Measurements from ENCODE around the gene TMEM126A.
"Not testable (repeated sequence)": the region's sequence is repeated elsewhere in the genome, so short reads cannot be mapped to it uniquely, and the experiment has no call there.

Gene TMEM126A

DNA sequence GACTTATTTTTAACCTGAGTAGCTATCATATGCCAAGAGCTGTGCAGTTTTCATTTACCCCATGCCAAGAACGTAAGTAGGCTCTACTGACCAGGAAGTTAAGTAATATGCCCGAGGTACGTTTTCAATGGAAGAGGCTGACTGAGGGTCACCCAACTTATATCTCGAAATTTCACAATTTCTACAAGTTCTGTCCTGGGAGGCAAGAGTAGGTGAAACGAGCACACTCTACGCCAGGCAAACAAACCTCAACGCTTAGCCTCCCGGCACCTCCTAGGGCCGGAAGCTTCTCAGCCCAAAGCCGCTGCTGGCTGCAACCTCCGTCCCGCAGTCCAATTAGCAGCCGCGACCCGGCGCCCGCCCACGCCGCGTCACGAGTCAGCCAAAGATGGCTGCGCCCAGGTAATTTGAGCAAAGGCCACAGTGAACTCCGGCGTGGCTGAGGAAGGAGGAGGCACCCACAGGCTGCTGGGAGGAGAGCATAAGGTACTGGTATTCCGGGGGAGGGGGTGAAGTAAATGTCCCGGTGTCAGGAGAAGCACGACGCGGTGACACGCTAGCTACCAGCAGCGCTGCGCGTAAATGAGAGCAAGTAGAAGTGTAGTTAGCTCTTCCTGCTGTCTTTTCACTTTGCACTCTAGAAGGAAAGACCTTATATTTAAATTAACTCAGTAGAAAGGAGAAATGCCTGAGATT is at the start of gene TMEM126A:
TSS of gene TMEM126A (plus strand) at position 364 of the 696 bp plus-strand sequence. CDS start 2,289 bp downstream, outside the sequence.
- Mint-ChIP-seq H3K4me3 (peak within 1 kb of the TSS; percentile 87 to 96), H3K27me3 (peaks cover 17 to 18% of the 10 kb centered on the region in 2 donors), H3K27ac (peak within 1 kb of the TSS; percentile 95), H3K4me1 (peaks cover 9 to 30% of the 10 kb centered on the region in 2 donors), H3K9me3 (no peaks in the 10 kb centered on the region), H3K36me3 (peaks cover 0 to 14% of the 10 kb centered on the region in 2 donors)
- ATAC-seq (replicated peaks) (peak; percentile 98 to 99), DNase-seq (peak; percentile 86)

DNA sequence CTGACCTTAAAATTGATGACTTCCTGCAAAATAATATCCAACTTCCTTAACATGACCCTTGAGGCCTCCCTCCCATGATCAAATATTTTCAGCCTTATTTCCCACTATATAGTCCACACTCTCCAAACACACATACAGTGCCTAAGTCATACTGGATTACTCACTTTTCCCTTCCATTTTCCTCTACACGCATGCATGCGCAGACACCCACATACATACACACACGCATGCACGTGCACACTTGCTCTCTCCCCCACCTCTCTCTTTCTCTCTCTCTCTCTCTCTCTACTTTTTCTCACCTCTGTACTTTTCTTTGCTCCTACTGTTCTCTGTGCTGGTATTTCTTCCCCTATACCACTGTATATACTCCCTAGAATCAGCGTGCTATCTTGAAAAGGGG is 48.7 kb upstream of the TMEM126A start:
- Mint-ChIP-seq H3K4me1 (no peaks in the 10 kb centered on the region), H3K9me3 (no peaks in the 10 kb centered on the region), H3K27ac (no peak overlapping the region), H3K4me3 (no peak overlapping the region), H3K36me3 (no peaks in the 10 kb centered on the region), H3K27me3 (no peaks in the 10 kb centered on the region)
- ATAC-seq (replicated peaks) = no peak
- DNase-seq = no peak

DNA sequence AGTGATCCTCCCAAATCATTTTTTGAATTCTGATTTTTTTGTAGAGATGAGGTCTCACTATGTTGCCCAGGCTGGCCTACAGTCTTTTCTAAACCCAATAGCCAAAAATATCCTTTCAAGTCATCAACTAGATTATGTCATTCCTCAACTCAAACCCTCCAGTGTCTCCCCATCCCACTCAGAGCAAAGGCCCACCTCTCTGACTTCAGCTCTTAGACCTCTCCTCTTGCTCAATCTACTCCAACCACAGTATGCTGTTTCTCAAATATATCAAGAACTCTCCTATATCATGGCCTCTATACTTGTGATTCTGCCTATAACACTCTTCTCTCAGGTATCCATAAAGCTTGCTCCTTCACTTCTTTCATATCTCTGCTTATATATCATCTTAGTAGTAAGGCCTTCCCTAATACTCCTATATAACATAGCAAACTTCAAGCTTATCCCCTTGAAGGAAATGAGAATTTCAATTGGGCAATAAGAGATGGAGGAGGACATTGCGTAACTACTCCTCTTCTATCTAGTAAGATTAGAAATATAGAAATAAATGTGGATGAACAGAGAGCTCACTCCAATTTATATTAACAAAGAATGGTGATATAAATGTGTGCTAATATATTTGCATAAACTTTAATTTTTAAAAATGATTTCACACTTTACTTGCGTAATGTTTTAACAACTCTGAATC is 45.1 kb upstream of the TMEM126A start:
- Mint-ChIP-seq H3K27ac (no peak overlapping the region), H3K4me3 (no peak overlapping the region), H3K4me1 (no peaks in the 10 kb centered on the region), H3K9me3 (no peaks in the 10 kb centered on the region), H3K36me3 (peaks cover 0 to 4% of the 10 kb centered on the region in 2 donors), H3K27me3 (no peaks in the 10 kb centered on the region)
- no peak for ATAC-seq (replicated peaks)
- DNase-seq = no peak

DNA sequence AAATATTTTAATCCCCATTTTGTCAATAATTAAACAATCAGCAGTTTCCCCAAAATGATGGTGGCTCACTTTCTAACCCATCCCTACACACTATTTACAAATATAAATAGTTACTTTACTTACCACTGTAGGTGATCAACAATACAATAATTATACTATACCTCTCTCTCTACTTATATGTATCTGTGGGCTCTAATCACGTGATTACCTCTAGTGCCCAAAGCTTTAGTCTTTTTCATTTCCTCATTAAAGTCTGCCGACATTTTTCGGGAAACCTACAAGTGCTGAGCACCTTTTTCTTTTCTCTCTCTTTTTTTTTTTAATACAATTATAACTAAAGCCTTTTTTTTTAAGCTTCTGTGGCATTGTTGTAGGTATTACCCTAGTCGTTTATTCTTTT is 44.5 kb upstream of the TMEM126A start:
- Mint-ChIP-seq H3K9me3 (no peaks in the 10 kb centered on the region), H3K27me3 (no peaks in the 10 kb centered on the region), H3K4me3 (no peak overlapping the region), H3K4me1 (no peaks in the 10 kb centered on the region), H3K36me3 (peaks cover 0 to 4% of the 10 kb centered on the region in 2 donors), H3K27ac (no peak overlapping the region)
- ATAC-seq (replicated peaks) (no peak), DNase-seq (no peak)

DNA sequence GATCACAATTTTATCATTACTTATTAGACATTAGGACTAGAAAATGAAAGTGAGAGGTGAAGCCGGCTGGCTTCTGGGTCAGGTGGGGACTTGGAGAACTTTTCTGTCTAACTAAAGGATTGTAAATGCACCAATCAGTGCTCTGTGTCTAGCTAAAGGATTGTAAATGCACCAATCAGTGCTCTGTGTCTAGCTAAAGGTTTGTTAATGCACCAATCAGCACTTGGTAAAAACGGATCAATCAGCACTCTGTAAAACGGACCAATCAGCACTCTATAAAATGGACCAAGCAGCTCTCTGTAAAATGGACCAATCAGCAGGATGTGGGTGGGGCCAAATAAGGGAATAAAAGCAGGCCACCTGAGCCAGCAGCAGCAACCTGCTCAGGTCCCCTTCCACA is 41.5 kb upstream of the TMEM126A start:
- H3K4me3 Mint-ChIP-seq; H3K4me1 Mint-ChIP-seq; DNase-seq; H3K27ac Mint-ChIP-seq; H3K27me3 Mint-ChIP-seq; H3K9me3 Mint-ChIP-seq; H3K36me3 Mint-ChIP-seq; ATAC-seq (replicated peaks): not testable (repeated sequence)

DNA sequence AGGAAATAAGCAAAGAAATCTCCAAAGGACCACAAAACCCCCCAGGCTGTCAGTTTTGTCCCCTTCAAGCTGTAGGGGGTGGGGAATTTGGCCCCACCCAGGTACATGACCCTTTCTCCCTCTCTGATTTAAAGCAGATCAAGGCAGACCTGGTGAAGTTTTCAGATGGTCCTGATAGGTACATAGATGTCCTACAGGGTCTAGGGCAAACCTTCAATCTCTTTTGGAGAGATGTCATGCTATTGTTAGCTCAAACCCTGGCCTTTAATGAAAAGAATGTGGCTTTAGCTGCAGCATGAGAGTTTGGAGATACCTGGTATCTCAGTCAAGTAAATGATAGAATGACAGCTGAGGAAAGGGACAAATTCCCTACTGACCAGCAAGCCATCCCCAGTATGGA is 39.1 kb upstream of the TMEM126A start:
- H3K9me3 Mint-ChIP-seq; H3K36me3 Mint-ChIP-seq; DNase-seq; H3K27ac Mint-ChIP-seq; H3K4me1 Mint-ChIP-seq; H3K27me3 Mint-ChIP-seq; ATAC-seq (replicated peaks); H3K4me3 Mint-ChIP-seq: not testable (repeated sequence)

DNA sequence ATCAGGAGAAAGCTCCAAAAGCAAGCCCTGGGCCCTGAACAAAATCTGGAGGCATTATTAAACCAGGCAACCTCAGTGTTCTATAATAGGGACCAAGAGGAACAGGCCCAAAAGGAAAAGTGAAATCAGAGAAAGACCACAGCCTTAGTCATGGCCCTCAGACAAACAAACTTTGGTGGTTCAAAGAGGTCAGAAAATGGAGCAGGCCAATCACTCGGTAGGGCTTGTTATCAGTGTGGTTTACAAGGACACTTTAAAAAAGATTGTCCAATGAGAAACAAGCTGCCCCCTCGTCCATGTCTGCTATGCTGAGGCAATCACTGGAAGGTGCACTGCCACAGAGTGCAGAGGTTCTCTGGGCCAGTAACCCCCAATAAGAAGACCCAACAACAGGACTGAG is 38.5 kb upstream of the TMEM126A start:
- H3K4me1 Mint-ChIP-seq; H3K4me3 Mint-ChIP-seq; H3K27ac Mint-ChIP-seq; H3K36me3 Mint-ChIP-seq; ATAC-seq (replicated peaks); H3K9me3 Mint-ChIP-seq; H3K27me3 Mint-ChIP-seq; DNase-seq: not testable (repeated sequence)

DNA sequence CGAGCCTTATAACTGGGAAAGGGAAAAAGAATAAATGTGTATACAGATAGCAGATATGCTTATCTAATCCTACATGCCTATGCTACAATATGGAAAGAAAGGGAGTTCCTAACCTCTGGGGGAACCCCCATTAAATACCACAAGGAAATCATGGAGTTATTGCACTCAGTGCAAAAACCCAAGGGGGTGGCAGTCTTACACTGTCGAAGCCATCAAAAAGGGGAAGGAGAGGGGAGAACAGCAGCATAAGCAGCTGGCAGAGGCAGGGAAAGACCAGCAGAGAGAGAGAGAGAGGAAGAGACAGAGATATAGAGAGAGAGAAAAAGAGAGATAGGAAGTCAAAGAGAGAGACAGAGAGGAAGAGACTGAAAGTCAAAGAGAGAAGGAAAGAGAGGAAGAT is 36.1 kb upstream of the TMEM126A start:
- ATAC-seq (replicated peaks); H3K4me1 Mint-ChIP-seq; DNase-seq; H3K36me3 Mint-ChIP-seq; H3K9me3 Mint-ChIP-seq; H3K4me3 Mint-ChIP-seq; H3K27ac Mint-ChIP-seq; H3K27me3 Mint-ChIP-seq: not testable (repeated sequence)

DNA sequence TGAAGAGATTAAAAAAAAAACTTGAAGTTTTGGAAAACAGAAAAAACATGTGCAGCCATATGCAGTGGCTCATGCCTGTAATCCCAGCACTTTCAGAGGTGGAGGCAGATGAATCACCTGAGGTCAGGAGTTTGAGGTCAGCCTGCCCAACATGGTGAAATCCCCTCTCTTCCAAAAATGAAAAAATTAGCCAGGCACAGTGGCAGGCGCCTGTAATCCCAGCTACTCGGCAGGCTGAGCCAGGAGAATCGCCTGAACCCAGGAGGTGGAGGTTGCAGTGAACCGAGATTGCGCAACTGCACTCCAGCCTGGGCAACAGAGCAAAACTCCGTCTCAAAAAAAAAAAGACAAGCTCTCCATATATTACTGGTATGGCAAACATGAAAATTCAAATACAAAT is 28.3 kb upstream of the TMEM126A start:
- peaks cover 0 to 5% of the 10 kb centered on the region in 2 donors for H3K27me3 Mint-ChIP-seq
- H3K4me3 Mint-ChIP-seq = no peak overlapping the region
- ATAC-seq (replicated peaks) (no peak), DNase-seq (no peak)
- no peaks in the 10 kb centered on the region for H3K9me3 Mint-ChIP-seq
- peaks cover 0 to 6% of the 10 kb centered on the region in 2 donors for H3K36me3 Mint-ChIP-seq
- no peak overlapping the region for H3K27ac Mint-ChIP-seq
- no peaks in the 10 kb centered on the region for H3K4me1 Mint-ChIP-seq

DNA sequence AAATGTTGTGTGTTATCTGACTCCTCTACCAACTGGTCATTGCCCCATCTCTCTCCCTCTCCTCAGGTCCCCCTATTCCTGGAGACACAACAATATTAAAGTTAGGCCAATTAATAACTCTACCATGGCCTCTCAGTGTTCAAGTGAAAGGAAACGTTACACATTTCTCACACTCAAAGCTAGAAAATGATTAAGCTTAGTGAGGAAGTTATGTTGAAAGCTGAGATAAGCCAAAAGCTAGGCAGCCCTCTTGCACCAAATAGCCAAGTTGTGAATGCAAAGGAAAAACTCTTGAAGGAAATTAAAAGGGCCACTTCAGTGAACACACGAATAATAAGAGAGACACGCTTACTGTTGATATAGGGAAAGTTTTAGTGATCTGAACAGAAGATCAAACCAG is 27.5 kb upstream of the TMEM126A start:
- Mint-ChIP-seq H3K9me3 (no peaks in the 10 kb centered on the region), H3K36me3 (peaks cover 0 to 6% of the 10 kb centered on the region in 2 donors), H3K27me3 (peaks cover 0 to 5% of the 10 kb centered on the region in 2 donors), H3K4me3 (no peak overlapping the region), H3K4me1 (peaks cover 0 to 1% of the 10 kb centered on the region in 2 donors), H3K27ac (no peak overlapping the region)
- ATAC-seq (replicated peaks) (no peak), DNase-seq (no peak)

DNA sequence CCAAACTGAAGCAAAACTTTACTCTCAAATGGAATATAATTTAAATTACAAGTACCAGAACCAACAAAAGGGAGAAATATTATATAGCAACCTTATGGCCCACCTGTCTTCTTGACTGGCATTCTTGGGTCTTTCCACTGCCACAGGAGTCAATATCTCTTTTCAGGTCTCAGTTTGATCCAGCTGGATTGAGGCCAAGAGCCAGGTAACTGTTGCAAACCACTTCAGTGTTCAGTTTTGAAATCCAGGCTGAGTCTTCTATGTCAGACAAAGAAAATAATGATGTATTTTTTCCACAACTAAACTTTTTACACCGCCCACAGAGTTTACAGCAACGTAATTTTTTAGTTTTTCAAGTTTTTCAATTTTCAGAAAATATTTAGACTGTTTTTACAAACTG is 21.3 kb upstream of the TMEM126A start:
- no peak for DNase-seq
- Mint-ChIP-seq H3K4me3 (peak overlapping the region; percentile 96 to 98), H3K27ac (no peak overlapping the region), H3K27me3 (no peaks in the 10 kb centered on the region), H3K36me3 (peaks cover 0 to under 1% of the 10 kb centered on the region in 2 donors), H3K4me1 (peaks cover 10 to 18% of the 10 kb centered on the region in 2 donors), H3K9me3 (no peaks in the 10 kb centered on the region)
- no peak for ATAC-seq (replicated peaks)

DNA sequence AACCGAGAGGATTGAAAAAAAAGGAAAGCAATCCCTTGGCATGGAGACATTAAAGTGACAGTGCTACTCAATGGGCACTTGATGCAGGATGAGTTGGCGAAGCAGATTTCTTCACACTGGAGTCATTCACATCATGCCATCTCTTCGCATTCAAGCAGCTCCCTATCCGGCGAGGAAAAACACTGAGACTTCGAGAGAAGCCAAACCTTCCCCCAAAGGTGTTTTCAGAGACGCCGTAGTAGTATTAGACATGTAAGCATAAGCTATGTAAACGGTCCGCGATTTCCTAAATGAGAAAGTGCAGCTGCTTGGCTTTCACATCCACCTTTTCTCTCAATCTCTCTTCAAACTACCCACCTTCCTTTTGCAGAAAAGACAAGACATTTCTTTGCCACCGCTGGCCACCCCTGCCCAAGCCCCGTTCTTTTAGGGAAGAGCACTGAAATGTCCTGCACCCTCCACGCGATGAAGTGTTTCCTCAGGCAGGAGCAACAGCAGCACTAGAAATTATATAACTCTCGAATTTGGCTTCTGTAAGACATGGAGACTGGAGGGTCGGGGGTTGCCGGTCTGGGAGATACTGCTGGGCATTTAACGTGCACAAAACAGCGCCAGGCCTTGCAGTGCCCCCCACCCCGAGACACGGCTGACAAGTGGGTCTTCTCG is 20.3 kb upstream of the TMEM126A start, which contains the start of gene DLG2:
TSS of gene DLG2 (minus strand) at position 13 of the 666 bp plus-strand sequence.
- ATAC-seq (replicated peaks) (peak; percentile 1 to 3), DNase-seq (no peak)
- peak within 1 kb of the TSS; percentile 96 to 98 for H3K4me3 Mint-ChIP-seq
- peaks cover 10 to 18% of the 10 kb centered on the region in 2 donors for H3K4me1 Mint-ChIP-seq
- no peaks in the 10 kb centered on the region for H3K36me3 Mint-ChIP-seq
- no peaks in the 10 kb centered on the region for H3K27me3 Mint-ChIP-seq
- H3K9me3 Mint-ChIP-seq = no peaks in the 10 kb centered on the region
- peak within 1 kb of the TSS; percentile 95 for H3K27ac Mint-ChIP-seq

DNA sequence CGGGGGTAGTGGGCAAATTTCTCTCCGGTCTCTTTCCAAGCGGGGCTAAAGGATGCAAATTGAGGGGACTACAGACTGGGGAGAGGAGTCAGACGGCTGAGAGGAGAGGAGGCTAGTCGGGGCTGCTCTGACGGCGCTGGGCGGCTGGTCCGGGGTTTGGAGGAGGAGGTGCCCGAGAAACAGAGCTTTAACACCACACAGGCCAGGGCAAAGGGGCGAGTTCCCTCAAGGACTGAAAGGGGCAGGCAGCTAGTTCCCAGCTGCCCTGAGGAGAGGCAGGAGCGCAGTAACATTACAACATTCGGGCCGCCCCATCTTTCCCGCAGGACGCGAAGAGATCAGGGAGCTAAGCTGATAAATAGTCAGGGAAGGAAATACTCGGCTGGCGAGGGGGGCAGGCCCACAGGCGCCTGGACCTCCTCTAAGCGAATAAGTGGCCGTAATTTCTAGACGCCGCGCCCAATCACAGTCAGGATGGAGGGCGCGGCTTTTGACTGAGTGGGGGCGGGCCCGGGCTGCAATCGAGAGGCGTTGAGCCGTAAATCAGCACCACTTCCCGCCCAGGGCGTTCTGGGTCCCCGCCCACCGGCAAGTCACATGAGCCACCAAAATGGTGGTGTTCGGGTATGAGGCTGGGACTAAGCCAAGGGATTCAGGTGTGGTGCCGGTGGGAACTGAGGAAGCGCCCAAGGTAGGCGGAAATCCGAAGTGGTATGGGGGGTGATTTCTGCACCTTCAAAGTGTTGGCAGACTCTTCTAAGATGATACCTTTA is 19.6 kb upstream of the TMEM126A start, which contains the start of gene TMEM126B:
TSS of gene TMEM126B (plus strand) at position 596 of the 773 bp plus-strand sequence. CDS start at position 611, 15 bp downstream.
- DNase-seq (peak; percentile 93), ATAC-seq (replicated peaks) (peak; percentile 97 to 99)
- Mint-ChIP-seq H3K9me3 (no peaks in the 10 kb centered on the region), H3K36me3 (no peaks in the 10 kb centered on the region), H3K27me3 (no peaks in the 10 kb centered on the region), H3K4me3 (peak within 1 kb of the TSS; percentile 96 to 98), H3K4me1 (peaks cover 10 to 18% of the 10 kb centered on the region in 2 donors), H3K27ac (peak within 1 kb of the TSS; percentile 95)
